ENCODE results near the gene SAYSD1. TPM values are rescaled to one million over a fixed set of nuclear protein-coding genes. Genes with fewer than 3 reads are reported as not detected.

Gene SAYSD1
- total and polyA plus RNA-seq, 9 of the 15 experiments (the other 6 are each of a cell fraction or from before 2014, with no cell fraction given): 3.5 to 19.1 (median 12.4) TPM

DNA sequence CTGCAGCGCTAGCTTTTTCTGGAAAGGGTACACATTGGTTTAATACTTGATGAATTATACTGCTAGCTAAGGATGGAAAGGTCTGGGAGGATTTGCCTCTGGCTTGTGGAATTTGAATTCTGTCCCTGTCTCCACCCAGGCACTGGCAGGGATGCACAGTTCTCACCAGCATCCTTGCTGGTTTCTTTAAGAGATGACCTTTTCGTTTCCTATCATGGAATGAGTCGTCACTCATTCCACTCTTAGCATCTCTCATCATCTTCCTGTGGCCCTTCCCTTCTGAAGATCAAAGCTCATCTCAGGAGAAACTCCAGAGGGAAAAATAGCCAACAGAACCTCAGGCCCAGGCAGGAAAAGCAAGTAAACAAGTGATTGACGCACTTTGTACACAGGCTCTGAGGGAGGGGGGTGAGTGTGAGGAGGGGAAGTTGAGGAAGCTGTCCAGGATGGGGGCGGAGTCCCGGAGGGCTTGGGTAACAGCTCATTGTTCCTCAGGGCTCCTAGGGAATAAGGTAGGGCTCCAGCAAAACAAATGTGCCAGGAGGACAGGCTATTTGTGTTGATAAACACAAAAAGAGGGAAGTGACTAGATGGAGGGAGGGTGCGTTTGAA lies 25.7 kb upstream of the SAYSD1 start (continued):
- no peak for TF ChIP-seq ZKSCAN8 (CRISPR knock-in tag; IDR thresholded peaks at IDR 0.05)
- TF ChIP-seq ZNF766 (CRISPR knock-in tag; conservative IDR thresholded peaks at IDR 0.05): no peak
- TF ChIP-seq NEUROD1 (IDR thresholded peaks at IDR 0.05; ENCODE audit: borderline replicate concordance, low read depth, low read length, partially characterized antibody): no peak
- TF ChIP-seq POLR2AphosphoS2 (IDR thresholded peaks at IDR 0.05; ENCODE audit: low read length): no peak
- TF ChIP-seq, protein P1, sequence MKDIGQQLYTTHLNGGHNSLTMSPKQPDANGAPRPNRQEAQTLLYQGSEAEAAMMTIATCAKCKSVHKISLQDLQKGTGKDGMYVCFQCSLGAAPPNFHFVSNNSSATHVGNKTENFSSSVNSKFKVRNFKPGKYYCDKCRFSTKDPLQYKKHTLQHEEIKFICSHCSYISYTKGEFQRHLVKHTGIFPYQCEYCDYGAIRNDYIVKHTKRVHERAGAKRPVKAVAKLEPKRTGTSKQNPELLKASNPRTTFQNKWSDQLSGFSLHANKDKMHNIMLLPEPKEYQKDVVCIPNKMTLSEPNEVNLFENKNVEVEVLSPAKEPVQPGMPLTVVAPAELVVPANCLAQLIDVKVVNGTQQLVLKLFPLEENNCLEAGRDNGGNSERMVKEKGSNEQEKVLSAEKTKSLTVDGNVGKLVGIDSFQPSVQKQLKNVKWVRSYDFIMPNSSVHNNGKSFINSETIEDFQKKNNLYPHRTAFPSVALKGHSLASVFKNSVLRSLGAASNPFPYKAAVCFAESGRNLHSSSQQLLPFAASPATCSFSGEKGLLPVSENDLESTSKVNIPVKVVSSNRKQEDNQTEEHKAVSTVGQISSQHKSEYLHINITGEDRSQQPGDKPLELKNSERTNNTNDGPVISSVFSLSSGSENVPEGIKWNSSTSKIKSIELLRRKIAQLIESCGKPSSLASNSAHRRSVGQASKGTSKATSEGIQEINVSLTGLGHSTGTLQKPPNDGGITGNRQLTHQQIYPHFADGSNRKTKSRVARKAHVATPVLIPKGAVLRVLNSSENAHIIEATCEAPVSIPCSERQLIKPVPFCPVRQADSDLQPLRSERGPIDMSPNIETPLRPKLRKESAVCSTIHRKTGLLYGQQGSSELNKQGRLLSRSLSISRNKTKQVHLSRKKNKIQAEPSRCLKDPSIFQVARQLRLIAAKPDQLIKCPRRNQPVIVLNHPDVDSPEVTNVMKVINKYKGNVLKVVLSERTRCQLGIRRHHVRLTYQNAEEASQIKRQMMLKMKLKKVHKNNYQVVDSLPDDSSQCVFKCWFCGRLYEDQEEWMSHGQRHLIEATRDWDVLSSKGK (CRISPR knock-in tag; IDR thresholded peaks at IDR 0.05): no peak
- no peak for TF ChIP-seq ELF2 (CRISPR knock-in tag; IDR thresholded peaks at IDR 0.05)
- no peak for TF ChIP-seq SP2 (IDR thresholded peaks at IDR 0.05; ENCODE audit: extremely low read depth, low read depth, low read length, poor library complexity, severe bottlenecking)
- no peak for TF ChIP-seq ZNF212 (CRISPR knock-in tag; IDR thresholded peaks at IDR 0.05)
- no peak for TF ChIP-seq MAFK (IDR thresholded peaks at IDR 0.05; ENCODE audit: low read length)
- no peak for TF ChIP-seq STAT5B (CRISPR knock-in tag; IDR thresholded peaks at IDR 0.05)
